Stimulated activated CD4-positive, alpha-beta T cell treated with anti-CD3 and anti-CD28 coated beads, TNF-alpha, amount 100 ng/mL, for 24 hours (primary cell): ENCODE data around the gene RPL7L1.
"Not testable (repeated sequence)": the region's sequence is repeated elsewhere in the genome, so short reads cannot be mapped to it uniquely, and the experiment has no call there.

Experiments used
- DNase-seq, 3 experiments: peaks; one replicate each; pipeline ENCODE4 v3.0.0-alpha.2; 2020; ENCODE audit warnings: low read depth in 3 of 3

The RPL7L1 gene

DNA sequence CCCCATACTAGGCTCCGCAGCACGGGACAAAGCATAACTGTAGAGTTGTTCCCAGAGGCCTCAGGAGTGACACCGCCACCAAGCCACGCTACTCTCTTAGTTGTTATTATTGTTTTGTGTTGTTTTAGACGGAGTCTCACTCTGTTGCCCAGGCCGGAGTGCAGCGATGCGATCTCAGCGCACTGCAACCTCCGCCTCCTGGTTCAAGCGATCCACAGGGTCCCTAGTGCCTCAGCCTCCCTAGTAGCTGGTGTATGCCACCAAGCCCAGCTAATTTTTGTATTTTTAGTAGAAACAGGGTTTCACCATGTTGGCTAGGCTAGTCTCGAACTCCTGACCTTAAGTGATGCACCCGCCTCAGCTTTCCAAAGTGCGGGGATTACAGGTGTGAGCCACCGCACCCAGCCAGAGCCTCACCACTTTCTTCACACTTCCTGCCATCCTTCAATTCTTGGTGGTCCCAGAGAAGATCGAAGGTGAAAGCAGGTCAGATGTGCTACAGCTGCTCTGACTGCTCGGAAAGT lies 11.8 kb downstream of the RPL7L1 start:
- no peak for DNase-seq

DNA sequence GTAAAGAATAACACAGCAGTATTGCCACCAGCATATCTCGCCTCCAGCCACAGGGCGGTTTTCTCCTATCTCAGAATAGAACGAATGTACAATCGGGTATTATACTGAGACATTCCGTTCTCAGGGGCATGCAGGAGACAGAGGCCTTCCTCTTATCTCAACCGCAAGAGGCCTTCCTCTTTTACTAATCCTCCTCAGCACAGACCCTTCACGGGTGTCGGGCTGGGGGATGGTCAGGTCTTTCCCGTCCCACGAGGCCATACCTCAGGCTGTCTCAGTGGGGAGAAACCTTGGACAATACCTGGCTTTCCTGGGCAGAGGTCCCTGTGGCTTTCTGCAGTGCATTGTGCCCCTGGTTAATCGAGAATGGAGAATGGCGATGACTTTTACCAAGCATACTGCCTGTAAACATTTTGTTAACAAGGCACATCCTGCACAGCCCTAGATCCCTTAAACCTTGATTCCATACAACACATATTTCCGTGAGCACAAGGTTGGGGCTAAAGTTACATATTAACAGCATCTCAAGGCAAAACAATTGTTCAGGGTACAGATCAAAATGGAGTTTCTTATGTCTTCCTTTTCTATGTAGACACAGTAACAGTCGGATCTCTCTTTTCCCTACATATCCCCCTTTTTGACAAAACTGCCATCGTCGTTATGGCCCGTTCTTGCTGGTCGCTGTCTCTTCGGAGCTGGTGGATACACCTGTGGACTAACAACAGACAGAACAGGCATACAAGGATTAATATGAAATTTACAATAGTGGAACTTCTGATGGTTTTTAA lies 14.8 kb downstream of the RPL7L1 start:
- DNase-seq = not testable (repeated sequence)

DNA sequence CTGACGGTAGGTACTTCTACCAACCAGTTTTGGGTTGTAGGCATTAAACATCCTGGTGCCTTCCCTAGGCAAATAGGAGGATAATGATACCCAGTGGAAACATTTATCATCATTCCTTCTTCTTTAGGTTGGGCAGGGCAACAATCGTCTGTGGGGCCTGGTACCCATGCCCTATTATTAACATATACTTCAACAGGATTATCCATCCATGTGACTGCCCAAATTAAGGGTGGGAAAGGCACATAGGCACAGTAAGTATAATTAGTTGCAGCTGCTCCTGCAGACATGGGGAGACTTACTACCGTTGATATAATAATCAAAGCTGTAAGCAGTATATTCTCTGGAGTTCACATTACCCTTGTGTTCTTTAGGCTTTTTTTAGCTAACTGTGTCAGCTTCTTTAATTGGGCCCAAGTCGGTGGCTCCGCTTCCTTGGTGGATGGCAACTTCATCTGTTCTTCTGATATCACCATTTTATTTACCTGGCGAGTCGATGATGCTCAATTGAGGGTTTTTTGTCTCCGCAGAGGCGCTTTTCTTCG lies 16.8 kb downstream of the RPL7L1 start:
- DNase-seq = no peak

DNA sequence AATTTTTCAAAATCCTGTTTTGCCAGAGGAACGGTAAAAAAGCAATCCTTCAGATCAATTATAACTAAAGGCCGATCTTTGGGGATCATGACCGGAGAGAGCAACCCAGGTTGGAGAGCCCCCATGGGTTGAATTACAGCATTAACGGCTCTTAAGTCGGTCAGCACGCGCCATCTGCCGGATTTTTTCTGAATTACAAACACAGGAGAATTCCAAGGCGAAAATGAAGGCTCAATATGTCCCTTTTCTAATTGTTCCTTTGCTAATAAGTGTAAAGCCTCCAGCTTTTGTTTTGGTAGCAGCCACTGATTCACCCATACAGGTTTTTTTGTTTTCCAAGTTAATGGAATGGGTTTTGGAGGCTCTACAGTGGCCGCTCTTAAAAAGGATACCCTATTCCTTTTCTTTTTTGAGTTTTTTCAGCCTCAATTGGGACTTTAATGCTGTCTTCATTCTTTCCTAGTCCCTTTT lies 19.5 kb downstream of the RPL7L1 start:
- DNase-seq = peak; percentile 43 to 68 (median 54)

DNA sequence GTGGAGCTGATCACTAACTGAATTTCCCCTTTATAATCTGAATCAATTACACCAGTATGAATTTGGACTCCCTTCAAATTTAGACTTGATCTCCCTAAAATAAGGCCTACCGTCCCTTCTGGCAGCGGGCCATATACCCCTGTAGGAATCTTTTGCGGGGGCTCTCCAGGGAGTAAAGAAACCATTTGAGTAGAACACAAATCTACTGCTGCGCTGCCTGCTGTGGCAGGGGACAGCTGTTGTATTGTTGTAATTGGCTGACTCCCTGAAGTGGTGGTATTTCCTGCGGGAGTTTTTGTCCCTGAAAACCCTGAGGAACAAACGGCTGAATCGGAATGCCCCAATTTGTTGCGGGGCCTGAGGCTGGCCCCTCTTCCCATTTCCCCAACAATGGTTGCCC lies 20.5 kb downstream of the RPL7L1 start:
- DNase-seq = no peak

DNA sequence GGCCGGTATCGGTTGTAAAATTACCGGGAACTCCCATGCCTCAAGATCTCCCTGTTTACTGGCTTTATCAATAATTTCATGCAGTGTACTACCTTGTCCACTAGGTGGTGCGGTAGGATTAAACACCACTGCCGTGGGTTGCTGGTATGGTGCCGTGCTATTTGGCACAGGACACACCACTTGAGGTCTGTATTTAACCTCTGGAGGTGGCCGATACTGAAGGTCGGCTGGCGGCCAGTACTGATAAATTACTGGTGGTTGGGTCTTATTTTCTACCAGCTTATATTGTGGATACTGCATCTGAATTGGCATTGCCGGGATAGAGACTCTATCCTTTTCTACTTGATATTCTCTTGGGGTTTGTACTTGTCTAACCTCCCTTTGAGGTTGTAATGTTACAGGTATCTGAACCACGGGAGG lies 22.1 kb downstream of the RPL7L1 start:
- DNase-seq = peak; percentile 47 to 66 (median 52)

DNA sequence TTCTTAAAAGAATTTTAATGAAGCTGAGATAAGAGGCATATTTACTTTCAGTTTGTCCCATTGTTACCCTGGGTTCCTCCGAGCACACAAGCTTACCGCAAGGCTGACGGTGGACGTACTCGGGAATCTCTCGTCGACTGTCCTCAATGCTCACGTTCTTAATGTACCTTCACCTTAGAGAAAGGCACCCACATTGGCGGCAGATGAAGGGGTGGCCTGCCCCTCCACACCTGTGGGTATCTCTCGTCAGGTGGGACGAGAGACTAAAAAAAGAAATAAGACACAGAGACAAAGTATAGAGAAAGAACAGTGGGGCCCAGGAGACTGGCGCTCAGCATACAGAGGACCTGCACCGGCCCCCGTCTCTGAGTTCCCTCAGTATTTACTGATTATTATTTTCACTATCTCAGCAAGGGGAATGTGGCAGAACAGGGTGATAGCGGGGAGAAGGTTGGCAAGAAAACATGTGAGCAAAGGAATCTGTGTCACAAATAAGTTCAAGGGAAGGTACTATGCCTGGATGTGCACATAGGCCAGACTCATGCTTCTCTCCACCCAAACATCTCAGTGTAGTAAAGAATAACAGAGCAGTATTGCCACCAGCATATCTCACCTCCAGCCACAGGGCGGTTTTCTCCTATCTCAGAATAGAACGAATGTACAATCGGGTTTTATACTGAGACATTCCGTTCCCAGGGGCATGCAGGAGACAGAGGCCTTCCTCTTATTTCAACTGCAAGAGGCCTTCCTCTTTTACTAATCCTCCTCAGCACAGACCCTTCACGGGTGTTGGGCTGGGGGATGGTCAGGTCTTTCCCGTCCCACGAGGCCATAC lies 23.2 kb downstream of the RPL7L1 start:
- not testable (repeated sequence) for DNase-seq

DNA sequence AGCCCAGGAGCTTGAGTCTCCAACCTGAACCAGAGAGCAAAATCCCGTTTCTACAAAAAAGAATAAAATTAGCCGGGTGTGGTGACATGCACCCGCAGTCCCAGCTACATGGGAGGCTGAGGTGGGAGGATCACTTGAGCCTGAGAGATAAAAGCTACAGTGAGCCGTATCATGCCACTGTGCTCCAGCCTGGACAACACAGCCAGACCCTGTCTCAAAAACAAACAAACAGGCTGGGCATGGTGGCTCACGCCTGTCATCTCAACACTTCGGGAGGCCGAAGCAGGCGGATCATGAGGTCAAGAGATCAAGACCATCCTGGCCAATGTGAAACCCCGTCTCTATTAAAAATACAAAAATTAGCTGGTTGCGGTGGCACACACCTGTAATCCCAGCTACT lies 25.1 kb downstream of the RPL7L1 start:
- no peak for DNase-seq

DNA sequence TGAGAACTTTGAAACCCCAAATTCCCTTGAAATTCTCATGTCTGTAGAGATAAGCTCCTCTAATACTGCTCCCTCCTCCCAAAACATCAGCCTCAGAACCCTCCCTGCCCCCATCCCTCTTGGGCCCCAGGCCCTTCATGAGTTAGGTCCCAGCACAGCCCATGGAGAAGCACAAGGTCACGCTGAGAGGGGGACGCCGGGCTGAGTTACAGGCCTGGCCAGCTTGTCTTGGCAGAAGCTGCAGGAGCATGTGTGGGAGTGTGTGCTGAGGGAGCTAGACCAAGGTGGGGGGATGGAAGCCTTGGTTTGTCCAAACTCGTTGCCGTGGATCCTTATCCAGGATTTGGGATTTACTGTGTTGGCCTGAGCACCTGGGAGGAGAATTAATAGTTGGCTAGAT lies 27.9 kb downstream of the RPL7L1 start:
- no peak for DNase-seq

DNA sequence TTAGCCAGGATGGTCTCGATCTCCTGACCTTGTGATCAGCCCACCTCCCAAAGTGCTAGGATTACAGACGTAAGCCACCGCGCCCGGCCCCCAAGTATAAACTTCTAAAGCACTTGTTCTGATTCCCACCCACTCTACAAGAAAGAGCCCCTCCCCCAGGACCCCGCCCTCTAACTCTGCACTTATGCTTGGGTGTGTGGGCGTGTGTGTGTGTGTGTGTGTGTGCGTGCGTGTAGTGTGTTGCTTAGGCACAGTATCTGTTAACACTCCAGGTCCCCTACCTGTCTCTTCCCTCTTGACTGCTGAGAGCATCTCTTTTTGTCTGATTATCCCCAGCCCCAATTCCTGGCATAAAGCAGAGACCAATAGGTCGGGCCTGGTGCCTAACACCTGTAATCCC lies 30.4 kb downstream of the RPL7L1 start:
- no peak for DNase-seq

DNA sequence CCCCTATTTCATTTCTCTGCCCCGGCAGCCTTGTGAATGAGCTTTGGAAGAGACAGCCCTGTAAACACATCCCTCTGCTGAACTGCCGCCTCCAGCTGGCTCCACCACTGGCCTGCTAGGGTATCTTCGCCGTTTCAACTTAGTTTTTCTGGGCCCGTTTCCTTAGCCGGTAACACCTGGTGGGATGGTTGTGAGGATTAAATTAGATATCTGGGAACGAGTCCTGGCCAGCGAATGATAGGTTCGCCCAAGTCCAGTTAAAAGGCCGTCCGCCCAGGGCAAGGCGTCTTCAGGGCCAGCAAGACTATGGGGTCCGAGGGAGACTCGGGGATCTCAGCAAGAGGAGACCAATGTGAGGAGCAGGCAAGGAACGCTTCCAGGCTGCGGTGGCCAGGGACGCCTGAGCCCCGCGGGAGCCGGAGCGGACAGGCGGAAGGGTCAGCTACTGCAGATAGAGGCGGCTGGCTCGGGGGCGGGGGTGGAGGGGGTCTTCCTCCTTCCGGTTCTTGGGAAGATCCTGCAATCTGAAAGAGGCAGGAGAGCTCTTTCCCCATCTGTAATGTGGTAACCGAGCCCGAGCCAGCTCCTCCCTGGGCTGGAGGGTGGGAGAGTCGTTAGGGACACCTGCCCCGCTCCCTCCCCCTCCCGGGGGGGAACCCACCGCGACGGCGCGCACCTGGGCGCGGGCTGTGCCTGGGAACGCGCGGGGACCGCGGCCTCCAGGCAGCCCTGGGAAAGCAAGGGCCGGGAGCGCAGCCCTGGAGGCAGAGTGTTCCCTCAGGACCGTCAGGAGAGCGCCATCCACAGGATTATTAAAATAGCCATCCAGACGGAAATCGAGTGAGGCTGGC lies 32.0 kb downstream of the RPL7L1 start:
- DNase-seq = no peak

DNA sequence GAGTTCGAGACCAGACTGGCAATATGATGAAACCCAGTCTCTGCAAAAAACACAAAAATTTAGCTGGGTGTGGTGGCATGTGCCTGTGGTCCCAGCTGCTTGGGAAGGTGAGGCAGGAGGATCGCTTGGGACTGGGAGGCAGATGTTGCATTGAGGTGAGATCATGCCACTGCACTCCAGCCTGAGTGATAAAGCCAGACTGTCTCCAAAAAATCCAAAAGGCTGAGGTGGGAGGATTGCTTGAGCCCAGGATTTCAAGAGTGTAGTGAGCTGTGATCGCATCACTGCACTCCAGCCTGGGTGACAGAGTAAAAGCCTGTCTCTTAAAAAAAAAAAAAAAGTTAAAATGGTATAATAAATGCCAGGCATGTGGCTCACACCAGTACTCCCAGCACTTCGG lies 35.1 kb downstream of the RPL7L1 start:
- no peak for DNase-seq

DNA sequence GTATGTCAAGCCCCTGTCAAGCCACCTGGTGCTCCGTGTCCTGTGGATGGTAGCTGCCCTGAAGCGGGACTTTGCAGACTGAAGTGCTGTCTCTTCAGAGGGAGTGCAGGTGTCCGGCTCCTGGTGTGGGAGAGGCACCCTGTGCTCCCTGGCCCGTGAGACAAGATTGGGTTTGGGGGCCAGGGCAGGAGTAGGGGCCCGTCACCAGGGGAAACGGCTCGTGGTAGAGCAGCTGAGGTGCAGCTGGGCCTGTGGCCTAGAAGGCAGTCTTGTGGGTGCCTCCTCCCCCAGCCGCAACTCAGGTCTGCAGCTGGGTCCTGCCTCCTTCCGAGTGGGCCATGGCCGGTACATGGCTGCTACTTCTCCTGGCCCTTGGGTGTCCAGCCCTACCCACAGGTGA lies 36.3 kb downstream of the RPL7L1 start, which contains the start of gene PTCRA:
TSS of gene PTCRA (plus strand) at position 322 of the 400 bp plus-strand sequence. CDS start at position 339, 17 bp downstream.
- no peak for DNase-seq

DNA sequence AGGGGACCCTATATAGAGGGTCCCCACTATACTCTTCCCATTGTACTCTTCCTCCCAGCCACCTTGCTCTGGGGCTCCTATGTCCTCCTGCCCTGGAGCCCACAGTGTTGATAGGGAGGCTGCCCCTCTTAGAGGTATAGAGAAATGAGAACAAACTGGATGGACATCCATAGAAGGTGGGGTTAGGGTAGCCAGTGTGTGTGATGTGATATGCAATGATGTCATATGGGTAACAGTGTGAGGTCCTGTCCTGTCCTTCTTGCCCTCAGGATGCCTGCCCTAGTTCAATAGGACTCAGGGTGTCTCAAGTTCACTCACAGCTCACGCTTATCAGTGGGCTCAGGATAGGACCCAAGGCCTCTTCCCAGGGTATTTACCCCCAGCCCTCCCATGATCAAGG lies 36.9 kb downstream of the RPL7L1 start:
- DNase-seq = no peak

DNA sequence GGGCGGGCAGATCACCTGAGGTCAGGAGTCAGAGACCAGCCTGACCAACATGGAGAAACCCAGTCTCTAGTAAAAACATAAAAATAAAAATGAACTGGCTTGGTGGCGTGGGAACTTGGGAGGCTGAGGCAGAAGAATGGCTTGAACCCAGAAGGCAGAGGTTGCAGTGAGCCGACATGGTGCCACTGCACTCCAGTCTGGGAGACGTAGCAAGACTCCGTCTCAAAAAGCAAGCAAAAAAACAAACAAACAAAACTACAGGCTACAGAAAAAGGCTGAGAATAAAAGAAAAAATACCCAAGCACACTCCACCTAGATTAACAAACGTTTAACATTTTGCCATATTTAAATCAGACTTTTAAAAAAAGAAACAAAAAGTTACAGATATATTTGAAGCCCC lies 42.4 kb downstream of the RPL7L1 start:
- no peak for DNase-seq

DNA sequence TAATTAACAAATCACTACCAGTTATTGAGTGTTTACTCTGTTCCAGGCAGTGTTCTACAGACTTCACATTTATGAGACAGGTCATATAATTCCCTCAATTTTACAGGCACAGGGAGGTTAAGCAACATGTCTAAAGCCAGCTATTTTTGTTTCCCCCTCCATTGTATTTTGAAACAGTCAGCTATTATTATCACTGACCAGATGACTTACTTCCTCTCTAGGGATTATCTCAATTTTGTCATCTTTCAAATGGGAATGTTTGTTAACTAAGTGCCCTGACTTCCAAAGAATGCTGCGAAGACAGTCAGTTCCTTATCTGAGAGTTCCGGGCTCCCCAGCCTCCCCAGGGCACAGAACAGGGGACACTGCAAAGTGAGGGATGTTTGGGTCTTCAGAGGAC lies 44.2 kb downstream of the RPL7L1 start:
- DNase-seq = no peak

DNA sequence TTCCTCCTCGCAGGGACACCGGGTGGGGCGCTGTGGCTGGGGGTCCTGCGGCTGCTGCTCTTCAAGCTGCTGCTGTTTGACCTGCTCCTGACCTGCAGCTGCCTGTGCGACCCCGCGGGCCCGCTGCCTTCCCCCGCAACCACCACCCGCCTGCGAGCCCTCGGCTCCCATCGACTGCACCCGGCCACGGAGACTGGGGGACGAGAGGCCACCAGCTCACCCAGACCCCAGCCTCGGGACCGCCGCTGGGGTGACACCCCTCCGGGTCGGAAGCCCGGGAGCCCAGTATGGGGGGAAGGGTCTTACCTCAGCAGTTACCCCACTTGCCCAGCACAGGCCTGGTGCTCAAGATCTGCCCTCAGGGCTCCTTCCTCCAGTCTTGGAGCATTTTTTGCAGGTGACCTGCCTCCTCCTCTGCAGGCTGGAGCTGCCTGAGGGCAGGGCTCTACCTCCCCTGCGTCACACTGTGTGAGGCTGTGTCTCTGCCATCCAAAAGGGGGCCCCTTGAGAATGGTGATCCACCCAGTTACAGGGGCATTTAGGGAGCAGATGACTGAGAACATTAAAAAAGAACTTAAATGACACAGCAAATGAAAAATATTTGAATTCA lies 45.9 kb downstream of the RPL7L1 start:
- no peak for DNase-seq

DNA sequence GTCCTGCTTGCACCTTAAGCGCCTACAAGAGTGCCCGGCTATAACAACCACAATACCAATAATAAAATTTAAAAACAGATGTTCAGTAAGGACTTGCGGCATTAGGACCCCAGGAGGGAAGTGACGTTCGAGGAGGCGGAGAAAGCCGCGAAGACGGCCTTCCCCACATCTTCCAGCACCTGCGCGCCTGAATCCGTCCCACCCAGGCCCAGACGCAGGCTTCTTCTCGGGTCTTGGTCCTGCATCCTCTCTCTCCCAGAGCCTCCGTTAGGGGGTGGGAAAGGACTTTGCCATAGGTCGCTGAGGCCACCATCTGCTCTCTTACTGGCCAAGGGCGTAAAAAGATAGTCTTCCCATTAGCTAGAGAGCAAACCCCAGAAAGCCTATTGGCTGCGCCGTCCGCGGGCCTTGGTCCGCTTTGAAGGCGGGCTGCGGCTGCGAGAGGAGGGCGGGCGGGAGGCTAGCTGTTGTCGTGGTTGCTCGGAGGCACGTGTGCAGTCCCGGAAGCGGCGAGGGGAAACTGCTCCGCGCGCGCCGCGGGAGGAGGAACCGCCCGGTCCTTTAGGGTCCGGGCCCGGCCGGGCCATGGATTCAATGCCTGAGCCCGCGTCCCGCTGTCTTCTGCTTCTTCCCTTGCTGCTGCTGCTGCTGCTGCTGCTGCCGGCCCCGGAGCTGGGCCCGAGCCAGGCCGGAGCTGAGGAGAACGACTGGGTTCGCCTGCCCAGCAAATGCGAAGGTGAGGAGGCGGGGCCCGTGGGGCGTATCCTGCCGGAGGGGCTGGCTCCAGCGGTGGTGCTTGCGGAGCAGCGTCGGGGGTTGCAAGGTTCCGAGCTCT lies 49.8 kb downstream of the RPL7L1 start, which contains the start of gene CNPY3:
TSS of gene CNPY3 (plus strand) at position 495 of the 835 bp plus-strand sequence. CDS start at position 586, 91 bp downstream.
- DNase-seq = peak; percentile 84 to 95 (median 90)

DNA sequence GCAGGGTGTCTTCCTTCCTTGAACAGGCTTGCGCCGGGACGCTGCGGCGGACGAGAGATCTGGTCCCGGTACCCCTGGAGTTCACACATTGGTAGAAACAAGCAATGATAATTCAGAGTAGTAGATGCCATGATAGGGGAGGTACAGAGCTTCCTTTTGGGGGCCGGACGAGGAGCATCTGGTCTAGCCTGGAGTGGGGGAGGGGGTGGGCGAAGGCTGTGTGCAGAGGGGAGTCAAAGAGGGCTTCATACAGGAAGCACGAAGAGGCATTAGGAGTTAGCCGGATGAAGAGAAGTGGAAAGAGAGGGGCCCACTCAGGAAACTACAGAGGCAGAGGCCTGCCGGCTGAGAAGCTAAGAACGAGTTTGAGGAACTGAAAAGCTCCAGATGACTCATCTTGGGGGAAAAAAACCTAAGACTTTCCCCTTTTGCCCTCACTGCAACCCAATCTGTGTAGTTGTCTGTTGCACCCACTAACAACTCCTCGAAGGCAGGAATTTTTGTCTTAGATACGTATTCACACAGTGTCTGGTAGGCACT lies 50.5 kb downstream of the RPL7L1 start:
- DNase-seq = peak; percentile 36 to 63 (median 42)
